ENCODE data around the gene GNAT2.

The GNAT2 gene

DNA sequence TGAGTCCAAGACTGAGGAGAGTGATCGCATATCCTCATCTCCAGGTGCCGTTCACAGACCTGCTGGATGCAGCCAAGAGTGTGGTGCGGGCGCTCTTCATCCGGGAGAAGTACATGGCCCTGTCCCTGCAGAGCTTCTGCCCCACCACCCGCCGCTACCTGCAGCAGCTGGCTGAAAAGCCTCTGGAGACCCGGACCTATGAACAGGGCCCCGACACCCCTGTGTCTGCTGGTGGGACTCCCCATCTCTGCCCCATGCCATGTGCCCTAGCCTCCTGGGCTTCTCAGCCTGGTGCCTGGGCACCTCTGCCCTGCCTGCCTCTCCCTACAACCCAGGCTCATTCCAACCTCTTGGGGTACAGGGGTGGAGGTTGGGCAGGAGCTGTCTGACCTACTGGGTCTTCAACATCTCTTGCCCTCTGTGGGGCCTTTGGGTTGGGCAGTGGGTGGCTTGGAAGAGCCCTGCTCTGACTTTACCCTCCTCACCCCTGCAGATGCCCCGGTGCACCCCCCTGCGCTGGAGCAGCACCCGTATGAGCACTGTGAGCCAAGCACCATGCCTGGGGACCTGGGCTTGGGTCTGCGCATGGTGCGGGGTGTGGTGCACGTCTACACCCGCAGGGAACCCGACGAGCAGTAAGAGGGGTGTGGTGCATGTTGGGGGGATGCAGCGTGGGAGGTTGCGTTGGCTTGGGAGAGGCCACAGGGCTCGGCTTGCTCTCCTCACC, 7.4 kb upstream of the GNAT2 start:
- no peak for DNase-seq

GRCh38 chr1:109625601-109626560, 6.5 kb upstream of the GNAT2 start:
- DNase-seq, result no peak

DNA sequence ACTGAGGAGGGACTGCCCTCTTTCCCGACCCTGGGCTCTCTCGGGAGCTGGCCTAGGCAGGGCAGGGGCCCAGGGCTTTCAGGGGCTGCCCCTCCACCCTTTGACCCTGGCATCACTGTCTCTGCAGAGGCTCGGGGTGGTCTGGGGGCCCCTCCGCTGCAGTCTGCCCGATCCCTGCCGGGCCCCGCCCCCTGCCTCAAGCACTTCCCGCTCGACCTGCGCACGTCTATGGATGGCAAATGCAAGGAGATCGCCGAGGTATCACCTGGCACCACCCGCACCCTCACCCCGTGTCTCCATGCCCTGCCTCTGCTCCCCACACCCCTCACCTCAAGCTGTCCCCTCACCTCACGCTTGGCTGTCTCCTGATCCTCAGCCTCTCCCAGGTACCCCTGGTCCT, 5.8 kb upstream of the GNAT2 start:
- no peak for DNase-seq

DNA sequence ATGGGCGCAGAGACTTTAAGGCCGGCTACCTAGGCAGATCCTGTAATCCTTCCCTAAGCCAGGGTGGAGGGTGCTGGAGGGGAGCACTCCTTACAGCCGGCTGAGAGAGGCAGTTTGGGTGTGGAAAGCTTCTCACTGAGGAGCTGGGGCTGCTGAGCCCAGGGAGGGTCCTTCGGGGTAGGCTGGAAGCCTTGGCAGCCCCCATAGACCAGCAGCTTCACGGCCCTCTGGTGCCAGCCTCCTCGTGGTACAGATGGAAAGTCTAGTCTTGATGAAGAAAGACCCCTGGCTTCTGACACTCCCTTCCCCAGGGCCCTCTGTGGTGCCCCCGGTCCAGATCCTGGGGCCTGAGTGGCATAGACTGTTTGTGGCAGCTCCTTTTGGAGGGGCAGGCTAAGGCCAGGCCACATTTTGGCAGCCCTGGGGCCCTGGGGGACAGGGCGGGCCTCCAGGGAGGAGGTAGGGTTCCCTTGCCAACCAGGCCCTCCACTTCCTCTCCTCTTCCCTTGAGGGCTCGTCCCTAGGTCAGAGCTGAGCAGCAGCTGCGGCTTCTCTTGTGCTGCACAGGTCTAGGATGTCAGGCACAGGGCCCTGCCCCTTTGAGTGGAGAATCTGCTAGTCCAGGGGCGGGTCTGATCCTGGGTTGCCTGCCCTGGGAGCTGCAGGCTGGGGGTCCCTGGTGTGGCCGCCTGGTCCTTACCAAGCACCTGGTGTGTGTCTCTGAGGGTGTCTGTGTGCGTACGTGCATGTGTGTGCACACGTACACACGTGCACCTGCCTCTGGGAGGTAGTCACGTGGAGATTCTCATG, 5.0 kb upstream of the GNAT2 start:
- DNase-seq, result no peak

DNA sequence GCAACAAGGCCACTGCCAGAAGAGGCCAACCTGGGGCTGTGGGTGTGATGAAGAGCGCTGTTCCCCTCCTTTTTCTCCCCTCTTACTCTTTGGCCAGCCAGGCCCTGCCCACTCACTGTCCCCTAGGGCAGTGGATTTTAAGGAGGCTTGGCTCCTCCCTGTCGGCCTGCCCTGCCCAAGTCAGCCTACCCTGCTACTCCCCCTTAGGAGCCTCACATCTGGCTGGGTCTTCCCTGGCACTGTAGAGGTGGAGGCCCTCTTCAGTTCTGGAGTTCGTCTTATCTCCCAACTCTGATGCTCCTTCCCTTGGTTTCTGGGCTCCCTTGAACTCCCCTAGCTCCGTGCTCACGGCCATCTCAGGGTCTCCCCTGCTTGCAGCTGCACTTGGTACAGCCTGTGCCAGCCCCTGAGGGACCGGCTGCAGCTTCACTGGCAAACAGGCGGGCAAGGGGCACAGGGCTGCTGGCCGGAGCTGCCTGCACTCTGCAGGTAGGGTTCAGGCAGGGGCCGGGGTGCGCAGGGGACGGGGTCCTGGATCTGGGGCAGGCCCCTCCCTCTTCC, 4.3 kb upstream of the GNAT2 start:
- DNase-seq, result no peak

DNA sequence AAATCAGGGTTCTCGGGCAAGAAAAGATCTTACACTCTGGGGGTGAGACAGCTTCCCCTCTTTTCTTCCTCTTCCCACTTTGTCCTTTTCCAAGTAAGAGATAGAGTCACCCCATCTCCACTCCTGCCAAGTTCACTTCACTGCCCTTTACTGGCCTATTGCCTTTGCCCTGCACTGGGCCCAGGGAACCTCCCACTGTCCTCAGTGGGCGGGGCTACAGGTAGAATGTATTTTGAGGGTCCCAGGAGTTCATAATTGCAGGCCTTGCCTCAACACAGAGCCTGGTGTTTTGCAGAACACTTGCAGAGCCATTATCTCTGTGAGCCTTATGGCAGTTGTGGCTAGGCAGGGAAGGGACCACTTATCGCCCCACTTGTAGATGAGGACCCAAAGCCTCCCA, 3.5 kb upstream of the GNAT2 start:
- DNase-seq, result no peak

- no peak for DNase-seq
Observed at GRCh38 chr1:109622137-109622892, 2.9 kb upstream of the GNAT2 start.

DNA sequence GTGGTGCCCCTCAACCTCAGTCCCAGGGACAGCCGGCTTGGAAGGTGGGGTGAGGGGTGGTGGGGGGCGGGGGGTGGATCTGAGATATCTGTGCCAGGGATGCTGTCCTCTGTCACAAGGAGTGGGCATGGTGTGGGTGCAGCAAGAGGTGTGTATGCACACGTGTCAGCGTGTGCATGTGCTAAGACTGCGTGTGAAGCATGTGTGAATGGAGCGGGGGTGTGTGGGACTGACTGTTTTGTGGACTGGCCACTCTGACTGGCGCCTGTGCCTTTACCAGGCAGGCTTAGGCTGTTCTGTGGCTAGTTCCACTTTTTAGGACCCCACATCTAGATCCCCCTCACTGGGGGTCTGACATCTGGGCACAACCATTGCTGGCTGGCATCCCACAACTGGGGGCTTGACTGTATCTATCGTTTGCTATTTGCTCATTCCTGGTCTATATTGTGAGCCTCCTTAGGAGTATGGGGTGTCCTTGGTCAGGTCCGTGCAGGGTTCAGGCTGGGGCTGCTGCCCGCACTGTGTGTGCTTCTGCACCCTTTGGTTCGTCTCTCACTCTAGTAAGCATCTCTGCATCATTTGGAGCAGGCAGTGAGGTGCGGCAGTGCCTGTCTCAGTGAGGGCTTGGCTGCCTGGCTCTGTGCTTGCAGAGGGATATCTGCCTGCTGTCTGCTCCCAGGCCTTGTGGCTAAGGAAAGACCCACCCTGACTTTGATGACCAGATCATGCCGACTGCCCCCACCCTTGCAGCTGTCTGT, 2.1 kb upstream of the GNAT2 start:
- no peak for DNase-seq

- DNase-seq, result peak; percentile 97
Observed at GRCh38 chr1:109620841-109621286, 1.4 kb upstream of the GNAT2 start.

DNA sequence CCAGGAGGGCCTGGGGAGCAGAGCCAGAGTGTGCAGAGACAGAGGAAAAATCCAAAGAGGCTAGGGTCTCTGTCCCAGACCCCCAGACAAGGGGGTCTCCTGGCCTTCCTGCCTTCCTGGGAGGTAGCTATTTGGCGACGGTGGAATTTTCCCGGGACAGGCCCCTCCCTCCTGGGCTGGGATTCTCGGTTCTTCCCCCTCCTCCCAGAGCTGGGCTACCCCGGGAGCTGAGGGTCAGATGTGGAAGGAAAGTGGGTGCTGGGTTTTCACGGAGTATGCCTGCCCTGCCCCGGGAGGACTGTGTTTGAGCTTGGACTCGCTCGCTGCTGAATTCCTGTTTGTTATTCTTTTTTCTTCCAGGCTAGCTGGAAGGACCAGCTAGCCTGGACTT, 980 bp upstream of the GNAT2 start:
- peak; percentile 73 for DNase-seq

- no peak for DNase-seq
Observed at GRCh38 chr1:109618661-109619575, 498 bp downstream of the GNAT2 start.

GRCh38 chr1:109617291-109617801, 2.1 kb downstream of the GNAT2 start:
- DNase-seq, result peak; percentile 80

GRCh38 chr1:109616391-109616790, 3.0 kb downstream of the GNAT2 start:
- no peak for DNase-seq

- no peak for DNase-seq
Observed at GRCh38 chr1:109615879-109616278, 3.5 kb downstream of the GNAT2 start.

- no peak for DNase-seq
Observed at GRCh38 chr1:109613361-109614147, 5.9 kb downstream of the GNAT2 start.

DNA sequence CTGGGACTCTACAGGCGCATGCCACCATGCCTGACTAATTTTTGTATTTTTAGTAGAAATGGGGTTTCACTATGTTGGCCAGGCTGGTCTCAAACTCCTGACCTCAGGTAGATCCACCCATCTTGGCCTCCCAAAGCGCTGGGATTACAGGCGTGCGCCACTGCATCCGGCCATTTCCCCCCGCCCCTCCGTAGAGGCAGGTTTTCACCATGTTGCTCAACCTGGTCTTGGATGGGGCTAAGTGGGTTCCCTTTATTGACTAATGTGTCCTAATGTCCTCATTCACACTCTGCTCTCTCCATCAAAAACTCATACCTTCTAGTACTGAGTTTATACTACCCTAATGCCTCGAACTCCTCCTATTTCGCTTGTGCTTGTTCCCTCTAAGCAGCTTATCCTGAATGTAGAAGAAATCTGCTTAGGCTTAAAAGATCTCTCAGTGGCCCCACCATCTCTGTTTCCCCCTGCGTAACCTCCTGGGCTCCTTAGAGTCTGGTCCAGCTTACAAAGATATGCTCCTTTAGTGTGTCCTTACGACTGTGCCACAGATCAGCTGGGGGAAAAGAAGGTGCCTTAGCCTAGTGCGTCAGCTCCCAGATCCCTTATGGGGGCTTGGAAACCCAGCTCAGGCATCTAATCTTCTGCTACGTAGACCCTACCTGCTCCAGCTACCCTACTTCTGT, 8.0 kb downstream of the GNAT2 start:
- DNase-seq, result no peak

DNA sequence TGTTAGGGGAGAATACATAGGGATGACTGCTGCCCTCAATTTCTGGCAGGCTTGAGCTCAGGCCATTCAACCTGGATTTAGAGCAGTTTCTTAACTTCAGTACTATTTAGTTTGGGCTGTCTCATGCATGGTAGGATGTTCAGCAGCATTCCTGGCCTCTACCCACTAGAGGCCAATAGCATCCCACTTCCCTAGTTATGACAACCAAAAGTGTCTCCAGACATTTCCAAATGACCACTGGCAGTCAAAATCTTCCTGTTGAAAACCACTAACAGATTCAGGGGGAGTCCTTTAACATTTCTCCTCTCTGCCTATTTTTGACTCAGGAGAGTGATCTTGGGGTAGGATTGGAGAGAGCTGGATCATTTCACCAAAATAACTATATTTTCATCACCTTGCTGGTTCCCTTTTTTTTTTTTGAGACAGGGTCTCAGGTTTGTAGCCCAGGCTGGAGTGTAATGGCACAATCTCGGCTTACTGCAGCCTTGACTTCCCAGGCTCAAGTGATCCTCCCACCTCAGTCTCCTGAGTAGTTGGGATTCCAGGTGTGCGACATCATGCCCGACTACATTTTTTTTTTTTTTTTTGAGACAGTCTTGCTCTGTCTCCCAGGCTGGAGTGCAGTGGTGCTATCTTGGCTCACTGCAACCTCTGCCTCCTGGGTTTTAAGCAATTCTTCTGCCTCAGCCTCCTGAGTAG, 8.7 kb downstream of the GNAT2 start:
- peak; percentile 55 for DNase-seq

DNA sequence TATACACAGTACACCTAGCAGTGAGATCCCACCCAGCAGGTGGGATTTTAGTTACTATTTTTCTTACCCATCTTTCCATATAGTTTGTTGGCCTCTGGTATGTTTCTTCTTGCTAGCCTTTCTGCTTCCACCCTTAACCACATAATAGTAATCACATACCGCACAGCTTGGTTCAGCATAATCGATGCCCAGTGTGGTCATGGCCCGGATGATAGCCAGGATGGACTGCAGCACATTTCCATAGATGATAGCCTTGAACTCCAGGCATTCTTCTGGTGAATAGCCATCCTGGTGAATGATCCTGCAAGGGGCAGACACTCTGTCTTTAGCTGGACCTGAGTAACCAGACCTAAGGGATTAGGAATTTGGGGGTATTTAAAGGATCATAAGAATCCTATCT, 9.5 kb downstream of the GNAT2 start:
- DNase-seq, result no peak
